Measurements from ENCODE around the gene EIF4B.

EIF4B gene

DNA sequence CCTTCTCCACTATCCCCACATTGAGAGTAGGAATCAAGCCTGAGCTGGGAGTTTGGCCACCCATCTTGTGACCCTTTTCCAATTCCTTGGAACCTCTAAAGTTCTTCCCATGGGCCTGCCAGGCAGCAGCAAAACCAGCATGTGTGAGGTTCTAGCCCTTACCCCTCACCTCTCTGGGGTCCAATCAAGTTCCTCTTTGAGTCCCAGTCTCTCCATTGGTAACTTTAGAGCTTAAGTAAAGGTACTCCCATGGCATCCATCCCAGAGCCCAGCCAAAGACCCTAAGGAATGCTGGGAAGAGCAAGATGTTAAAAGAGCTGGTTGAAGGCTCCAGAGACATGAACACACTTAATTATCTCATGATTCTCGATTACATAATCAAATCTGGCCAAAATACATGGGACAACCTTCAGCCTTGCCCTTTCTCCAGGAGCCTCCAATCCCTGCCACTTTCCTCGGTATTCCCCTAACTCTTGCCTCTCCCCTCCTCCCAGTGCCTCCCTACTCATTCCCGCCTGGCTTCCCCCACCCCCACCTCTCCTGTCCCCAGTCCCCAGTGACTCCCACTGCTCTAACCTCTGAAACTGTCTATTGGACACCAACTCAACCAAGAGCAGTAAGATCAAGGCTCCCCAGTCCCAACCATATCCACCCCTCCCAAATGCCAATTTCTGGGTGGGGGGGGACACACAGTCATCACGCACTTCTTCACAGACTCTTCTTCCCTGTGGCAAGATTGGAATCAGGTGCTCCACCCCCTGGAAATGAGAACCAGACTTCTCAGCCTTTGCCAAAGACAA lies 38.8 kb downstream of the EIF4B start:
- peaks cover 0 to 1% (median 0%) of the 10 kb centered on the region in 5 experiments for H3K27me3 ChIP-seq (replicated peaks in 2 of 5; ENCODE audit: control insufficient read depth in 4 of 5, insufficient read depth in 5 of 5, low read length in 4 of 5)
- H3K4me1 ChIP-seq (ENCODE audit: control extremely low read depth in 1 of 4, control insufficient read depth in 4 of 4, insufficient read depth in 4 of 4, low read length in 3 of 4) = peaks cover 0 to 29% (median 20%) of the 10 kb centered on the region in 4 experiments
- CTCF ChIA-PET = interaction anchor here (1.0 to 4.2 kb wide), 6 partner anchors 8 to 21 kb away, joined by 4 to 33 read pairs (median 4); no protein-coding TSS in a partner anchor
- H3K4me3 ChIP-seq (ENCODE audit: control insufficient read depth in 1 of 7, extremely low read depth in 1 of 7, insufficient read depth in 4 of 7, low read depth in 2 of 7, low read length in 6 of 7) = no peak overlapping the region
- DNase-seq = no peak
- peaks cover 0 to 8% (median 4%) of the 10 kb centered on the region in 4 experiments for H3K36me3 ChIP-seq (ENCODE audit: control insufficient read depth in 4 of 4, insufficient read depth in 4 of 4, low read length in 3 of 4)
- WGBS (ENCODE audit: insufficient coverage) = 88% methylated on average over 4 of the region's 4 CpGs
- POLR2A ChIA-PET = no interaction called here
- no peaks in the 10 kb centered on the region for H3K9me3 ChIP-seq (ENCODE audit: control extremely low read depth in 1 of 5, control insufficient read depth in 4 of 5, insufficient read depth in 2 of 5, low read depth in 1 of 5, low read length in 4 of 5)
- H3K27ac ChIP-seq (ENCODE audit: insufficient read depth in 1 of 2, low read depth in 1 of 2, low read length in 2 of 2, poor library complexity in 1 of 2, severe bottlenecking in 2 of 2) = no peak overlapping the region

DNA sequence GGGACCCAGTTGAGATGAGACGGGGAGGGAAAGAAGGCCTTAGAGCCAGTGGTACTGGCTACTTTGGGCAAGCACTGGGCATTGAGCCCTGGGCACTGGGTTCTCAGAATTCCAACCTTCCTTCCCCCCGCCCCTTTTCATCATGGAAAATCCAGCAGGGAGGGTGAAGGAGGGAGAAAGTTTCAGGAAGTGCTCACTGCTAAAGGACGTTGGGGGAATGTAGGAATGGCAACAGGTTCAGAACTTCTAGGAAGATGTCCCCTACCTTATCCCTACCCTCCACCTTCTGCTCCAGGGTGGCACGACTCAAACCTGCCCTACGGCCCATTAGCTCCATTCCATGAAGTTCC lies 39.4 kb downstream of the EIF4B start:
- Histone ChIP-seq H3K27ac (ENCODE audit: insufficient read depth in 1 of 2, low read depth in 1 of 2, low read length in 2 of 2, poor library complexity in 1 of 2, severe bottlenecking in 2 of 2) (no peak overlapping the region), H3K27me3 (replicated peaks in 2 of 5; ENCODE audit: control insufficient read depth in 4 of 5, insufficient read depth in 5 of 5, low read length in 4 of 5) (peaks cover 0 to 1% (median 0%) of the 10 kb centered on the region in 5 experiments), H3K4me3 (ENCODE audit: control insufficient read depth in 1 of 7, extremely low read depth in 1 of 7, insufficient read depth in 4 of 7, low read depth in 2 of 7, low read length in 6 of 7) (no peak overlapping the region), H3K4me1 (ENCODE audit: control extremely low read depth in 1 of 4, control insufficient read depth in 4 of 4, insufficient read depth in 4 of 4, low read length in 3 of 4) (peaks cover 0 to 29% (median 20%) of the 10 kb centered on the region in 4 experiments), H3K36me3 (ENCODE audit: control insufficient read depth in 4 of 4, insufficient read depth in 4 of 4, low read length in 3 of 4) (peaks cover 0 to 8% (median 4%) of the 10 kb centered on the region in 4 experiments), H3K9me3 (ENCODE audit: control extremely low read depth in 1 of 5, control insufficient read depth in 4 of 5, insufficient read depth in 2 of 5, low read depth in 1 of 5, low read length in 4 of 5) (no peaks in the 10 kb centered on the region)
- ChIA-PET CTCF (interaction anchor here (0.8 to 4.2 kb wide), 5 partner anchors 8 to 115 kb away, joined by 3 to 33 read pairs (median 5); no protein-coding TSS in a partner anchor), POLR2A (no interaction called here)
- 67% methylated on average over 2 of the region's 5 CpGs for WGBS (ENCODE audit: insufficient coverage)
- no peak for DNase-seq

DNA sequence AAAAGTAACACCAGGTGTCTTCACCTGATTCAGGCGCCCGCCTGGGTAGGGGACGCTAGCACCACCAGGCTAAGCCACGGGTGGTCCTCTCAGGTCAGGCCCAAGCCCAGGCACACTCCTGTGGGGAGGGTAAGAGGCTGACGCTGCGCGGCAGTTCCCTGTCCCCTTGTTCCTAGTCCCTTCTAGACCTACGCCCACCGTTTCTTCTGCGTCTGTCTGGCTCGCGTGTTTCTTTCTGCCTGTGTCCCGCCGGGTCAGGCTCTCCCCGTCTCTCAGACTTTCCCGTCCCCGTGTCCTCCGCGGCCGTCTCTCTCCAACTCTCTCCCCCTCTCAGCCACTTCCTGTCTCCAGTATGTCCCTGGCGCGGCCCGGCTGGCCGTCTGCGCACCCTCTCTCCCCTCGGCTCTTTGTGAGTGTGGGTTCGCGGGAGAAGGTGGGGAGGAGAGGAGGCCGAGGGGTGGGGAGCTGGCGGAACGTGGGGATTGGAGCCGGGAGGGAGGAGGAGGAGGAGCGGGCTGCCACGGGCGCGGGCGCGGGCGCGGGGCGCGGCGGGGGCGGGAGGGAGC lies 40.5 kb downstream of the EIF4B start:
- H3K36me3 ChIP-seq (ENCODE audit: control insufficient read depth in 4 of 4, insufficient read depth in 4 of 4, low read length in 3 of 4) = peaks cover 0 to 8% (median 2%) of the 10 kb centered on the region in 4 experiments
- H3K27me3 ChIP-seq (replicated peaks in 2 of 5; ENCODE audit: control insufficient read depth in 4 of 5, insufficient read depth in 5 of 5, low read length in 4 of 5) = peaks cover 0 to 1% (median 0%) of the 10 kb centered on the region in 5 experiments
- no peaks in the 10 kb centered on the region for H3K9me3 ChIP-seq (ENCODE audit: control extremely low read depth in 1 of 5, control insufficient read depth in 4 of 5, insufficient read depth in 2 of 5, low read depth in 1 of 5, low read length in 4 of 5)
- CTCF ChIA-PET = interaction anchor here (0.8 to 4.2 kb wide), 12 partner anchors 9 to 162 kb away, joined by 3 to 33 read pairs (median 7); partner anchors contain the start of gene IGFBP6
- DNase-seq = peak; percentile 62 to 77 (median 66)
- POLR2A ChIA-PET = interaction anchor here (1.0 to 1.7 kb wide), 3 partner anchors 38 to 151 kb away, joined by 3 read pairs; partner anchors contain the start of gene IGFBP6
- H3K27ac ChIP-seq (ENCODE audit: insufficient read depth in 1 of 2, low read depth in 1 of 2, low read length in 2 of 2, poor library complexity in 1 of 2, severe bottlenecking in 2 of 2) = peak overlapping the region in 1 of 2 experiments; percentile 39
- peaks cover 0 to 29% (median 20%) of the 10 kb centered on the region in 4 experiments for H3K4me1 ChIP-seq (ENCODE audit: control extremely low read depth in 1 of 4, control insufficient read depth in 4 of 4, insufficient read depth in 4 of 4, low read length in 3 of 4)
- WGBS (ENCODE audit: insufficient coverage) = 0% methylated on average over 15 of the region's 44 CpGs
- peak overlapping the region; percentile 78 to 89 (median 86) for H3K4me3 ChIP-seq (ENCODE audit: control insufficient read depth in 1 of 7, extremely low read depth in 1 of 7, insufficient read depth in 4 of 7, low read depth in 2 of 7, low read length in 6 of 7)

DNA sequence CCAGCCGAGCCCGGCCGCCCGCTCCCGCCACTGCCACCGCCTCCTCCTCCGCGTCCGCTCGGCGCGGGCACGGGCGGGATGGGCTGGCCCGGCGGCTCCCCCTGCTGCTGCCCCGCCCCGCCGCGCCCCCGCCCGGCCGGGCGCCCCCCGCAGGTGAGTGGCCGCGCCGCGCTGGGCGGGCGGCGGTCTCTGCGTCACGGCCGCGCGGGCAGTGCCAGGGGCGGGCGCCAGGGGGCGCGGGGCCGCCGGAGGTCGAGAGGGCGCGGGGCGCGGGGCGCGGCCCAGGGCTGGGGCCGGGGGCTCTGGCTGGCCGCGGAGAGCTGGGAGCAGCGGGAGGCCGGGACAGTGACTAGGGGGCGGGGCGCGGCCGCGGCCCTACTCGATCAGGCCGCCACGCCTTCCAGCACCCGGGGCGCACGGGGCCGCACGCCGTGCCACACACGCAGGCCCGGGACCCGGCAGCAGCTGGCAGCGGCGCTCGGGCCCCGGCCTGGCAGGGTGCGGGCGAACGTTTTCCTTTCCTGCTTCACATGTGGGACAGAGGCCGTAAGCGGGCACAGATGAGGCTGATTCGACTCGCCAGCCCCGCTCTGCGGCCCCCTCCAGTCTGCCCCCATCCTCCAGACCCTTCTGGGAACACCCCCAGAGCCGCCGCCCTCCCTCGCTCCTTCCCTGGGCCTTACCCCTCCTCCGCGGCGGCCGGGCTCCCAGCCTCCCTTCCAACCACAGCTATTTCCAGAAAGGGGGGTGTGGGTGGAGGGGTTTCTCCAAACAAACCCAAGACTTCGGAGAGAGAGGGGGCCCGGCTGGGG lies 41.2 kb downstream of the EIF4B start:
- peak overlapping the region; percentile 48 to 89 (median 79) for H3K4me3 ChIP-seq (ENCODE audit: control insufficient read depth in 1 of 7, extremely low read depth in 1 of 7, insufficient read depth in 4 of 7, low read depth in 2 of 7, low read length in 6 of 7)
- no peaks in the 10 kb centered on the region for H3K9me3 ChIP-seq (ENCODE audit: control extremely low read depth in 1 of 5, control insufficient read depth in 4 of 5, insufficient read depth in 2 of 5, low read depth in 1 of 5, low read length in 4 of 5)
- H3K27me3 ChIP-seq (replicated peaks in 2 of 5; ENCODE audit: control insufficient read depth in 4 of 5, insufficient read depth in 5 of 5, low read length in 4 of 5) = peaks cover 0 to 1% (median 0%) of the 10 kb centered on the region in 5 experiments
- DNase-seq = peak; percentile 46 to 76 (median 69)
- WGBS (ENCODE audit: insufficient coverage) = 1% methylated on average over 45 of the region's 94 CpGs
- peak overlapping the region in 1 of 2 experiments; percentile 34 for H3K27ac ChIP-seq (ENCODE audit: insufficient read depth in 1 of 2, low read depth in 1 of 2, low read length in 2 of 2, poor library complexity in 1 of 2, severe bottlenecking in 2 of 2)
- ChIA-PET CTCF (interaction anchor here (0.7 to 4.2 kb wide), 15 partner anchors 9 to 161 kb away, joined by 3 to 33 read pairs (median 7); partner anchors contain the start of gene IGFBP6), POLR2A (interaction anchor here (0.6 to 1.7 kb wide), 4 partner anchors 25 to 151 kb away, joined by 3 read pairs; partner anchors contain the start of gene IGFBP6)
- H3K36me3 ChIP-seq (ENCODE audit: control insufficient read depth in 4 of 4, insufficient read depth in 4 of 4, low read length in 3 of 4) = peaks cover 0 to 6% (median 2%) of the 10 kb centered on the region in 4 experiments
- peaks cover 0 to 29% (median 20%) of the 10 kb centered on the region in 4 experiments for H3K4me1 ChIP-seq (ENCODE audit: control extremely low read depth in 1 of 4, control insufficient read depth in 4 of 4, insufficient read depth in 4 of 4, low read length in 3 of 4)

DNA sequence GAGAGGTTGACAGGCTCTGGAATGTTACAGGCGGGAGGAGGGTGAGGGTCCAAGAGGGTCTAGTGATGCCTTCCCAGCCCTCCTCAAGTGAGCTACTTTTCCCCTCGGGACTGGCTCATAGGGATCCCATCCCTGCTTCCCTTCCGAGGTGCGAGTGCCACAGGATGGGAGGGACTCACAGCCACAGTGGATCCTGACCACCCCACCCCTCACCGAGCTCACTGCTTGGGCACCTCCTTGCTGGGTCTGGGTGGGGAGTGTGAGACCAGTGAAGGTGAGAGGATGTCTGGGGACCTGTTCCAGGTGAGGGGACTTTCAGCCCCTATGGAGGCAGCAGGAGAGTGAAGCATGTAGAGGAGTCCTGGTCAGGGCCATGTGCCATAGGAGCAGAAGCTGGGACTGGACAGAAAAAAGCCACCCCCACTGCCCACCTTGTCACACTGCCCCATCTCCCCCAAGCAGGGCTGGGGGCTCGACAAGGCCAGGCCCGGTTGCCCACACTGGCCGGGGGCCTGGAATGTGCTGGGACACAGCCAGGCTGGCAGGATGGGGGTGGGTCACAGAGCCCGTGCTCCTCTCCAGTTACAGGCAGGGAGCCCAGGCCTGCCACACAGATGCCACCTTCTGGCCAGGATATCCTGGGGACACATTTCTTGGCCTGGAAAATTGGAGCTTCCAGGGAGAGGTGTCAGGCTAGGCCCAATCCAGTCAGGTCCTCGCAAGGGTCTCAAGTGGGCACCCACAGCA lies 42.0 kb downstream of the EIF4B start:
- ChIA-PET CTCF (interaction anchor here (0.7 to 4.2 kb wide), 15 partner anchors 8 to 161 kb away, joined by 3 to 33 read pairs (median 7); partner anchors contain the start of gene IGFBP6), POLR2A (interaction anchor here (0.6 to 1.7 kb wide), 4 partner anchors 24 to 150 kb away, joined by 3 read pairs; partner anchors contain the start of gene IGFBP6)
- no peak for DNase-seq
- peak overlapping the region in 3 of 7 experiments; percentile 67 to 77 (median 69) for H3K4me3 ChIP-seq (ENCODE audit: control insufficient read depth in 1 of 7, extremely low read depth in 1 of 7, insufficient read depth in 4 of 7, low read depth in 2 of 7, low read length in 6 of 7)
- no peaks in the 10 kb centered on the region for H3K9me3 ChIP-seq (ENCODE audit: control extremely low read depth in 1 of 5, control insufficient read depth in 4 of 5, insufficient read depth in 2 of 5, low read depth in 1 of 5, low read length in 4 of 5)
- peak overlapping the region in 1 of 2 experiments; percentile 34 for H3K27ac ChIP-seq (ENCODE audit: insufficient read depth in 1 of 2, low read depth in 1 of 2, low read length in 2 of 2, poor library complexity in 1 of 2, severe bottlenecking in 2 of 2)
- WGBS (ENCODE audit: insufficient coverage) = 86% methylated on average over 2 of the region's 10 CpGs
- H3K4me1 ChIP-seq (ENCODE audit: control extremely low read depth in 1 of 4, control insufficient read depth in 4 of 4, insufficient read depth in 4 of 4, low read length in 3 of 4) = peaks cover 0 to 29% (median 20%) of the 10 kb centered on the region in 4 experiments
- H3K36me3 ChIP-seq (ENCODE audit: control insufficient read depth in 4 of 4, insufficient read depth in 4 of 4, low read length in 3 of 4) = no peaks in the 10 kb centered on the region
- peaks cover 0 to 1% (median 0%) of the 10 kb centered on the region in 5 experiments for H3K27me3 ChIP-seq (replicated peaks in 2 of 5; ENCODE audit: control insufficient read depth in 4 of 5, insufficient read depth in 5 of 5, low read length in 4 of 5)
